Lower leg skin (tissue), 3 donors: Measurements from ENCODE around the gene PRKCH.

Source experiments
- CTCF ChIP-seq, 3 donors: fragments of 450-650 bp; IDR thresholded peaks; one replicate each; pipeline ENCODE4 v1.5.1; 2016; ENCODE audit warnings: antibody characterized with exemption in 3 of 3, mild to moderate bottlenecking in 3 of 3, moderate library complexity in 2 of 3
- POLR2A ChIP-seq, 2 donors: fragments of 450-650 bp; IDR thresholded peaks; one replicate each; pipeline ENCODE4 v1.6.1; 2016 to 2017; ENCODE audit warnings: antibody characterized with exemption in 2 of 2, mild to moderate bottlenecking in 1 of 2, moderate library complexity in 1 of 2

DNA sequence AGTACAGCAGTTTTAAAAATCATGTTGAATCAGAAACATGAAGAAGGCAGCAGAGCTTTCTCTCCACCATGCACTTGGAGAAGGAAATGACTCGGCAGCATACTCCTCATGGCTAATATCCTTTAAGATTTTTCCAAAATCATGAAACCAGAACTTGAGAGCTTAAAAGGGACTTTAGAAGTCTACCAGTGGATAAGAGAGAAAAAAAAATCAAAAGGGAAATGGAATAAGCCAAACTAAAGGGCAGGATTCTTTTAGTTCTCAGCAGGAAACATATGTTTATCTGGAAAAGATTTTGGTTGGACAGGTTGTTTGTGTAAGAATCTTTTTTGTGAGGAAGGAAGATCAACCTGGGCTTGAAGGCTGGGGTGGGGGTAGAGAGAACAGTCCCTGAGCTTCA, 111.8 kb downstream of the PRKCH start:
- TF ChIP-seq POLR2A (IDR thresholded peaks at IDR 0.05) (no peak), CTCF (IDR thresholded peaks at IDR 0.05) (no peak)
